Hepatocyte (in vitro differentiated cells): Measurements from ENCODE around the gene OR56A3. TPM values are rescaled to one million over a fixed set of nuclear protein-coding genes. Genes with fewer than 3 reads are reported as not detected.

Experiments used
- DNase-seq: peaks from one replicate; pipeline ENCODE4 v3.0.0-alpha.2; 2016; ENCODE audit warnings: low spot score
- H2AFZ ChIP-seq: fragments of 200-600 bp; sonication (generic); 2 replicates; pipeline ENCODE4 v1.6.0; 2016; ENCODE audit warnings: antibody characterized with exemption, mild to moderate bottlenecking
- H3K27ac ChIP-seq: fragments of 200-600 bp; sonication (generic); 2 replicates; pipeline ENCODE4 v1.5.1; 2016; ENCODE audit warnings: mild to moderate bottlenecking
- H3K27me3 ChIP-seq: fragments of 200-600 bp; sonication (generic); 2 replicates; pipeline ENCODE4 v1.6.1; 2016
- H3K36me3 ChIP-seq: fragments of 200-600 bp; sonication (generic); replicated peaks from 2 replicates; pipeline ENCODE4 v1.5.1; 2016; ENCODE audit warnings: low read depth; ENCODE audit not compliant: insufficient read depth
- H3K4me1 ChIP-seq: fragments of 200-600 bp; sonication (generic); 2 replicates; pipeline ENCODE4 v1.5.1; 2016; ENCODE audit warnings: mild to moderate bottlenecking, moderate library complexity; ENCODE audit not compliant: insufficient read depth
- H3K4me2 ChIP-seq: fragments of 200-600 bp; sonication (generic); 2 replicates; pipeline ENCODE4 v1.6.0; 2016
- H3K4me3 ChIP-seq: fragments of 200-600 bp; sonication (generic); 2 replicates; pipeline ENCODE4 v1.5.1; 2016; ENCODE audit warnings: mild to moderate bottlenecking
- H3K79me2 ChIP-seq: fragments of 200-600 bp; sonication (generic); 2 replicates; pipeline ENCODE4 v1.6.0; 2017; ENCODE audit warnings: mild to moderate bottlenecking
- H3K9me2 ChIP-seq: fragments of 200-600 bp; sonication (generic); replicated peaks from 2 replicates; pipeline ENCODE4 v1.6.0; 2017; ENCODE audit warnings: mild to moderate bottlenecking; ENCODE audit not compliant: insufficient read depth
- H3K9me3 ChIP-seq: fragments of 200-600 bp; sonication (generic); 2 replicates; pipeline ENCODE4 v1.5.1; 2016; ENCODE audit warnings: low read depth, mild to moderate bottlenecking
- H4K20me1 ChIP-seq: fragments of 200-600 bp; sonication (generic); 2 replicates; pipeline ENCODE4 v1.6.0; 2016; ENCODE audit warnings: mild to moderate bottlenecking; ENCODE audit not compliant: insufficient read depth, poor library complexity, severe bottlenecking
- CTCF ChIP-seq: fragments of 200-600 bp; sonication (generic); IDR thresholded peaks from 2 replicates; pipeline ENCODE4 v1.5.1; 2016; ENCODE audit warnings: antibody characterized with exemption, mild to moderate bottlenecking; ENCODE audit not compliant: poor library complexity
- EZH2 ChIP-seq: fragments of 200-600 bp; sonication (generic); IDR thresholded peaks from 2 replicates; pipeline ENCODE4 v1.6.1; 2016; ENCODE audit warnings: antibody characterized with exemption, mild to moderate bottlenecking, borderline replicate concordance
- EZH2phosphoT487 ChIP-seq: fragments of 200-600 bp; sonication (generic); IDR thresholded peaks from one replicate; pipeline ENCODE4 v1.6.1; 2018; ENCODE audit warnings: antibody characterized with exemption, mild to moderate bottlenecking, low read depth, moderate library complexity; ENCODE audit not compliant: unreplicated experiment, severe bottlenecking
- whole genome bisulfite sequencing: methylation state at CpG from one replicate; pipeline ENCODE4 v1.1.6; 2016; ENCODE audit warnings: low lambda C conversion rate; ENCODE audit errors: missing lambda C conversion rate; 5-methylcytosine and 5-hydroxymethylcytosine counted together
- polyA plus RNA-seq: library from polyadenylated mRNA; unstranded; fragments of >200 nt; fragmentation: Nextera tagmentation; extraction: Ambion mirVana; gene quantifications from 2 replicates; pipeline ENCODE4 v1.2.1, GENCODE V29; 2016
- total RNA-seq: library from RNA; depleted of rRNA; stranded (reverse); fragments of >200 nt; gene quantifications from 2 replicates; pipeline ENCODE4 v1.2.3, GENCODE V29; 2014

The OR56A3 gene
- total and polyA plus RNA-seq, 2 experiments from 2014 or later, result not detected

- H3K4me3 ChIP-seq, result no peak overlapping the region
- no peaks in the 10 kb centered on the region for H3K4me1 ChIP-seq
- H3K9me3 ChIP-seq, result no peaks in the 10 kb centered on the region
- H3K4me2 ChIP-seq, result no peak overlapping the region
- no peaks in the 10 kb centered on the region for H3K9me2 ChIP-seq
- H3K36me3 ChIP-seq, result no peaks in the 10 kb centered on the region
- peak; percentile 37 for DNase-seq
- H4K20me1 ChIP-seq, result no peaks in the 10 kb centered on the region
- H2AFZ ChIP-seq, result no peak overlapping the region
- no peaks in the 10 kb centered on the region for H3K79me2 ChIP-seq
- WGBS, result 51% methylated on average over 3 of the region's 3 CpGs
- no peak overlapping the region for H3K27ac ChIP-seq
- H3K27me3 ChIP-seq, result peaks cover 11% of the 10 kb centered on the region
- TF ChIP-seq EZH2 (no peak), CTCF (peak; percentile 52)
Measured at GRCh38 chr11:5992604-5993251, 50.7 kb downstream of the OR56A3 start.

GRCh38 chr11:5994791-5995190, 52.7 kb downstream of the OR56A3 start:
- Histone ChIP-seq H3K4me2 (no peak overlapping the region), H3K36me3 (no peaks in the 10 kb centered on the region), H3K4me1 (no peaks in the 10 kb centered on the region), H3K79me2 (no peaks in the 10 kb centered on the region), H3K9me3 (no peaks in the 10 kb centered on the region), H4K20me1 (no peaks in the 10 kb centered on the region), H3K4me3 (no peak overlapping the region), H3K27me3 (peaks cover 11% of the 10 kb centered on the region), H3K27ac (no peak overlapping the region), H2AFZ (no peak overlapping the region), H3K9me2 (no peaks in the 10 kb centered on the region)
- 87% methylated on average over 14 of the region's 14 CpGs for WGBS
- no peak for DNase-seq
- TF ChIP-seq EZH2phosphoT487 (no peak), CTCF (no peak), EZH2 (no peak)

Other genes starting within 250 kb of the OR56A3 start
- gene OR56B1, start 205.8 kb upstream of the OR56A3 start, total RNA-seq, result not detected in 2 replicates
- not detected in 2 replicates for gene OR56B1, start 205.8 kb upstream of the OR56A3 start, polyA plus RNA-seq
- gene OR52N4, start 188.0 kb upstream of the OR56A3 start, total RNA-seq, result not detected in 2 replicates
- not detected in 2 replicates for gene OR52N4, start 188.0 kb upstream of the OR56A3 start, polyA plus RNA-seq
- gene OR52N5, start 158.9 kb upstream of the OR56A3 start, total RNA-seq, result 0.16 TPM in 1 of 2 replicates, not detected in the other
- gene OR52N5, start 158.9 kb upstream of the OR56A3 start, polyA plus RNA-seq, result not detected in 2 replicates
- gene OR52N1, start 151.0 kb upstream of the OR56A3 start, total RNA-seq, result not detected in 2 replicates
- gene OR52N1, start 151.0 kb upstream of the OR56A3 start, polyA plus RNA-seq, result not detected in 2 replicates
- gene OR52N2, start 133.3 kb upstream of the OR56A3 start, total RNA-seq, result not detected in 2 replicates
- not detected in 2 replicates for gene OR52N2, start 133.3 kb upstream of the OR56A3 start, polyA plus RNA-seq
- gene OR52E6, start 100.4 kb upstream of the OR56A3 start, total RNA-seq, result not detected in 2 replicates
- gene OR52E6, start 100.4 kb upstream of the OR56A3 start, polyA plus RNA-seq, result not detected in 2 replicates
- not detected in 2 replicates for gene OR52E8, start 84.6 kb upstream of the OR56A3 start, total RNA-seq
- gene OR52E8, start 84.6 kb upstream of the OR56A3 start, polyA plus RNA-seq, result not detected in 2 replicates
- not detected in 2 replicates for gene OR52E4, start 61.6 kb upstream of the OR56A3 start, total RNA-seq
- gene OR52E4, start 61.6 kb upstream of the OR56A3 start, polyA plus RNA-seq, result not detected in 2 replicates
- not detected in 2 replicates for gene OR52E5, start 49.0 kb upstream of the OR56A3 start, total RNA-seq
- gene OR52E5, start 49.0 kb upstream of the OR56A3 start, polyA plus RNA-seq, result not detected in 2 replicates
- gene OR56A5, start 26.2 kb downstream of the OR56A3 start, total RNA-seq, result not detected in 2 replicates
- not detected in 2 replicates for gene OR56A5, start 26.2 kb downstream of the OR56A3 start, polyA plus RNA-seq
- gene OR52L1, start 44.7 kb downstream of the OR56A3 start, total RNA-seq, result not detected in 2 replicates
- gene OR52L1, start 44.7 kb downstream of the OR56A3 start, polyA plus RNA-seq, result not detected in 2 replicates
- not detected in 2 replicates for gene OR56A4, start 64.7 kb downstream of the OR56A3 start, total RNA-seq
- not detected in 2 replicates for gene OR56A4, start 64.7 kb downstream of the OR56A3 start, polyA plus RNA-seq
- gene OR56A1, start 88.5 kb downstream of the OR56A3 start, total RNA-seq, result 0.07 and 0.08 TPM in 2 replicates
- not detected in 2 replicates for gene OR56A1, start 88.5 kb downstream of the OR56A3 start, polyA plus RNA-seq
- not detected in 2 replicates for gene OR56B4, start 165.4 kb downstream of the OR56A3 start, total RNA-seq
- not detected in 2 replicates for gene OR56B4, start 165.4 kb downstream of the OR56A3 start, polyA plus RNA-seq
- not detected in 2 replicates for gene OR52B2, start 228.1 kb downstream of the OR56A3 start, total RNA-seq
- not detected in 2 replicates for gene OR52B2, start 228.1 kb downstream of the OR56A3 start, polyA plus RNA-seq